HG02973 (cell line): ENCODE results near the gene FGD4.
"Not testable (repeated sequence)": the region's sequence is repeated elsewhere in the genome, so short reads cannot be mapped to it uniquely, and the experiment has no call there.

Experiments used
- ATAC-seq: cut with Tn5 transposase; IDR thresholded peaks from one replicate; pipeline ENCODE4 v1.9.1; 2021; ENCODE audit warnings: moderate library complexity; ENCODE audit not compliant: unreplicated experiment

Gene FGD4

DNA sequence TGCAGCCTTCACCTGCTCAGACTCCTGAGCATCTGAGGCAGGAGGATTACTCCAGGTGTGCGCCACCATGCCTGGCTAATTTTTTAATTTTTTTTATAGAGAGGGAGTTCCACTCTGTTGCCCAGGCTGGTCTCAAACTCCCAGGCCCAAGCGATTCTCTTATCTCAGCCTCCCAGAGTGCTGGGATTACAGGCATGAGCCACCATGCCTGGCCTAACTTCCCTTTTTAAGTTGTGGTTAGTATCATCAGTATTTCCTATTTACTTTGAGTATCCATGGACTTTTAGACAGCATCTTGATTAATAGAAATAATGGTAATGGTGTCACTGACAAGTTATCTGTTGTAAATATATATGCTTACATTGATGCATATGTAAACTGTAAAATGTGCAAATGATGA lies 116.9 kb downstream of the FGD4 start:
- ATAC-seq = no peak

DNA sequence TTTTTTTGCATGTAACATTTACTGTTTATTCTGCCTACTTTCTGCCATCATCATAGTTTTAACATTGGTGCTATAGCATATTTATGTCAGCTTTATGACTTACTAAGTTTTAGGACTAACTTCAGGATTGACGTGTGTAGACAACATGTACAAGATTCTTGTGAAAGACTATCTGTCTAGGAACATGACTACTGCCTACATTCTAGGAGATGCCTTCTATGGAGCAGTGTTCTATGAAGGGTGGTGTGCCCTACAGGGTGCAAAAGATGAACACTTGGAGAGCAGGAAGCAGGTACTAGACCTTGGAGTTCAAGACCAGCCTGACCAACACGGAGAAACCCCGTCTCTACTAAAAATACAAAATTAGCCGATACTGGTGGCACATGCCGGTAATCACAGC lies 118.6 kb downstream of the FGD4 start:
- no peak for ATAC-seq

DNA sequence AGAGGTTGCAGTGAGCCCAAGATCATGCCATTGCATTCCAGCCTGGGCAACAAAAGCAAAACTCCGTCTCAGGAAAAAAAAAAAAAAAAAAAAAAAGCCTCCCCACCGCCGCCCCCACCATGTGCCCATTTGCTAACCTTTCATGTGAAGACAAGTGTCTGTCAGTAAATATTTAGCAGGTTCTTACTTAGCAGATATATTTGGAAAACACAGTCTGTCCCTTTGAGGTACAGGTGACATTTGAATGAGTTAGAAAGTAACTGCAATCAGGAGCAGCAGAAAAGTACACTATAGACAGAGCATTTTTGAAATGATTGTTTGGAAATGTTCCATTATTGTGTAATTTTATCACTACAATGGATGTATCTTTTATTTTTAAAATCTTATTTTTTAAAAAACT lies 119.7 kb downstream of the FGD4 start:
- no peak for ATAC-seq

DNA sequence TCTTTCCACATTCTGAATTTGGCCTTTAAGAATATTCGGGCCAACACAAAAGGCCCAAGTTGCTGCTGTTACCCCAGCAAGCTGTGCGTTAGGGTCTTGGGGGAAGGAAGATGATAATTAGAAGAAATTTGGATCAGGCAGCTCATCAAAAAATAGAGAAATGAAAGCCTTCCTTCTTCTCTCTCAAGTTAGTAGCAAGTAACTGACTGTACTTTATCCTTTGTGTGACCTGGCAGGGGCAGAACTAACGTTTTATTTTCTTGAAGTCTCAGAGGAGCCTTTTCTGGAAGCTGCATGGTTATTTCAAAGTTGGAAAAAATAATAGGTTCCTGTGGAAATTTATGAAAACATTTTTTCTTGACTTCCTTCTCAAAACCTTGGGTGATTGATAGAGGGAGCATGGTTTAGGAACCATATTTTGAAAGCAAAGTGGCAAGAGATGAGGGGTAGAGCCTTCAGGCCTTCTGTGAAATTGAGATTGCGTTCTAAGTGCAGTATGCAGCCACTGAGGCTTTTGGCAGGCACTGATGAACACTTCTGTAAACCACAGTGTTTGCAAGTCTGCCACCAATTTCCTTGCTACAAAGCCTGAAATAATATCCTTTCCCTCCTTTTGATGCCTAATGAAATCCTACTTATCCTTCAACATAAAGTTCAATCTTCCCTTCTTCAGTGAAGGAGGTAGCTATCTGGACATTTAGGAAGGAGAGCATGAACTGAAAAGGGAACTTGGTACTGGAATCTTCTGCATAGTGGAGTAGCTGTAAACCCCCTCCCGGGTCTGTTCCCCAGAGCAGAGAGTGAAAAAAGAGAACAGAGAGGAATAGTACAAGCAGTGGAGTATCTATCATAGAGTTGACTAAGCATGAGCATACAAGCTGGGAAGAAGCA lies 123.2 kb downstream of the FGD4 start:
- ATAC-seq = no peak

DNA sequence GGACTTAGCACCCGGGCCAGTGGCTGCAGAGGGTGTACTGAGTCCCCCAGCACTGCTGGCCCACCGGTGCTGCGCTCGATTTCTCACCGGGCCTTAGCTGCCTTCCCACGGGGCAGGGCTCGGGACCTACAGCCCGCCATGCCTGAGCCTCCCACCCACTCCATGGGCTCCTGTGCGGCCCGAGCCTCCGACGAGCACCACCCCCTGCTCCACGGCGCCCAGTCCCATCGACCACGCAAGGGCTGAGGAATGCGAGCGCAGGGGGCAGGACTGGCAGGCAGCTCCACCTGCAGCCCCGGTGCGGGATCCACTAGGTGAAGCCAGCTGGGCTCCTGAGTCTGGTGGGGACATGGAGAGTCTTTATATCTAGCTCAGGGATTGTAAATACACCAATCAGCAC lies 126.4 kb downstream of the FGD4 start:
- ATAC-seq = not testable (repeated sequence)

DNA sequence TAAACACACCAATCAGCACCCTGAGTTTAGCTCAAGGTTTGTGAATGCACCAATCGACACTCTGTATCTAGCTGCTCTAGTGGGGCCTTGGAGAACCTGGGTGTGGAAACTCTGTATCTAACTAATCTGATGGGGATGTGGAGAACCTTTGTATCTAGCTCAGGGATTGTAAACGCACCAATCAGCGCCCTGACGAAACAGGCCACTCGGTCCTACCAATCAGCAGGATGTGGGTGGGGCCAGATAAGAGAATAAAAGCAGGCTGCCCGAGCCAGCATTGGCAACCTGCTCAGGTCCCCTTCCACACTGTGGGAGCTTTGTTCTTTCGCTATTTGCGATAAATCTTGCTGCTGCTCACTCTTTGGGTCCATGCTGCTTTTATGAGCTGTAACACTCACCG lies 127.0 kb downstream of the FGD4 start:
- not testable (repeated sequence) for ATAC-seq

DNA sequence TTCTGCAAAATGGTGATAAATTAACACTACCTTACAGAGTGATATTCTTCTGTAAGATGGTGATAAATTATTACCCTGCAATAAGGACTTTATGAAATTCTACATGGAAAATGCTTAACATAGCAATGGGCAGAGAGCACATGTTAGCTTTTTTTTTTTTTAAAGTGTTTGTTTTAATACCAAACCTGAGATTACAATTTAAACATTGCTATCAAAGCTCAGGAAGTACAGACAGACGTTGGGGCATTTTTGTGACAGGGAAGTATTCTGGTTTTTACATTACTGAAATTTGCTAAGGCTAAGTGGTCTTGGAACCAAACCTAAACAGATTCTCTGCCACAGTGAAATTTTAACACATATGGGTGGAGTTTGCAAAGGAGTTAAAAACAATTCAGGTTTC lies 133.1 kb downstream of the FGD4 start:
- no peak for ATAC-seq

DNA sequence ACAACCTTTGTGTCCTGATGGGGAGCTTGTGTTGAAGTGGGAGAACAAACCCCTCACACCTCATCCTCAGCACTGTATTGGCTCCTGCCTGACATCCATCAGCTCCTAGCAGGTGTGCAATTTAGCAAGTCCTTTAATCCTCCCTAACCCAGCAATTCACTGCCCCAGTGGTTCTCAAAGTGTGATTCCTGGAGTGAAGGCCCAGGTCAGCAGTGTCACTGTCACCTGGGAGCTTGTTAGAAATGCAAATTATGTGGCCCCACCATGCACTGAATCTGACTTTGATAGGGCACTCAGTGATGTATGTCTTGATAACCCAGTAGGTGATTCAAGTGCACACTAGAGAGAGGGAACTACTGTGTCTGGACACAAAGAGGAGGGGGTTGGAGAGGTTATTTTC lies 133.6 kb downstream of the FGD4 start:
- ATAC-seq = no peak

DNA sequence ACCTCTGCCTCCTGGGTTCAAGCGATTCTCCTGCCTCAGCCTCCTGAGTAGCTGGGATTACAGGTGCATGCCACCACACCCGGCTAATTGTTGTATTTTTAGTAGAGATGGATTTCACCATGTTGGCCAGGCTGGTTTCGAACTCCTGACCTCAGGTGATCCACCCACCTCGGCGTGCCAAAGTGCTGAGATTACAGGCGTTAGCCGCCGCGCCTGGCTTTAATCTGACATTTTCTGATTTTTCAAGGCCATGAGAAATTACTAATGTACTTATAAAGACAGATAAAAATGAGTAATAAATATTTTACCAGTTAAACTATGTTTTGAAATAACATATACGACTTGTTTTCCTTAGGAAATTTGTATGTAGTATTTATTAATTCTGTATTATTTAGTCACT lies 134.1 kb downstream of the FGD4 start:
- ATAC-seq = not testable (repeated sequence)

DNA sequence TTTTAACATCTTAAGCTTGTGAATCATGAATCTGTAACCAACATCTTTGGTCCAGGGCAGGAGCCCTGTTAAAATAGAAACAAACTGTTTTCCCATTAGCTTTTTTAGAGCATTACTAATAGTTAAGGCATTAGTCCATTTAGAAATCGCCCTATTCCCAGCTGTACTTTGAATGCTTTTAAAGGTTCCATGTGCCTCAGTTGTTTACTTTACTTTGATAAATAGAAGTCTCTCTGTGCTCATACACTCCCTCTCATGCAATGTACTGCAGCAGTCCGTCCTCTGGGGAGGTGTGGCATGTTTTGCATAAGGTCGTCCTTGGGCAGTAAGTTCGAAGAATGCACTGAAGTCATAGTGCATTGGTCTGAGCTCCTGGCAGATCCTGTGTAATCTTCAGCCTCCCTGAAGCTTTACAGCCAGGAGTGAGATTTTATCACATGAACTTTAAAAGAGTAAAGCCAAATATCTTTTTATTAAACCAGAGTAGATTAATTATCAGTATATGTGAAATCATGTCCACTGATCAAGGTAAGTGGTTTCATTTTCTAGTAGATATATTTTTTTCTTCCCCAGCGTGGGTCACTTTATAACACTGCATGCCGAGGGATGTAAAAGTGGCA lies 134.7 kb downstream of the FGD4 start:
- peak; percentile 52 for ATAC-seq

DNA sequence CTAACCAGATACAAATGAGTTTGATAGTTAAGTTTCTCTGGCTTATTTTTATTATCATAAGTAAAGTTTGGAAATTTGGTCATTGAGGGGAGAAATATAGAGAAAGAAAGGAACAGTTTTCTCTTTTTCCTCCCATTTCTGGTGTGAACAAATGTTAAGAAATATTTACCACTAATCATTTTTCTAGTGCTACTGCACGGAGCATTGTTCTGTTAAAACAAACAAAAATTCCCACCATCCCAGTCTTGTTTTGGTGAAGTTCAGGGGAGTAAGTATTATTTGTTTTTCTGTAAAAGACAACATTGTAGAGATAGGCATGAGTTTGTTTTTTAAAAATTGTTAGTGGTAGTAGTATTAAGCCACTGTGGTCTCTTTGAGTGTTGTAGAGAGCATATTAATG lies 135.3 kb downstream of the FGD4 start:
- no peak for ATAC-seq

DNA sequence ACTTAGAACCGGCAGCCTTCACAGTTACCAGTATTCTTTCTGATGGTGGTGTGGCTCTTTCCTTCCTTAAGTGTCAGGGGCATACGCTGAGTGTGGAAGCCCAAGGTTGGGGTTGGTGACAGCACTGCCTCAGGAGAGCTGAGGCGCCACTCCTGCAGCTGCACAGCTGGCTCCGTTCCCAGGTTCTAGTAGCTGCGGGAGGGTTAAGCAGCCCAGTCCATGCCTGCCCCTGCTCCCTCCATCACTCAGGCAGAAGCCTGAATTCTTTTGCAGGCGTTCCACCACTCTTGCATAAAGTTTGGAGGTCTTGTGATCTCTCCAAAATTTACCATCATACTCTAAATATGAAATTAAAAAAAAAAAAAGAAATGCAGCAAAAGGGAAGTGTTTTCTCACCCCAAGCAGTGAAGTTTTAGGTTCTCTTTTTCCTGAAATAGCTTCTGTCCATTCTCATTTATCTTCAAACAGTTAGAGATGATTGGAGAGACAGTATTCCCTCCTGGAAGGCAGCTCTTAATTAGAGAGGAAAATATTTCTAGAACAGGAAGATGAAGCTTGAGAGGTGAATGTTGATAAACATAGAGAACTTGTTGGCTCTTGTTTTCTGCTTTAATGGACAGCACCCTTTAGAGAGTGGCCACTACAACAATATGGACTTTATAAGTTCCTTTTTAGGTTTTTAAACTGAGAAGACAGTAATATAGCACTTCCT lies 136.1 kb downstream of the FGD4 start:
- no peak for ATAC-seq

DNA sequence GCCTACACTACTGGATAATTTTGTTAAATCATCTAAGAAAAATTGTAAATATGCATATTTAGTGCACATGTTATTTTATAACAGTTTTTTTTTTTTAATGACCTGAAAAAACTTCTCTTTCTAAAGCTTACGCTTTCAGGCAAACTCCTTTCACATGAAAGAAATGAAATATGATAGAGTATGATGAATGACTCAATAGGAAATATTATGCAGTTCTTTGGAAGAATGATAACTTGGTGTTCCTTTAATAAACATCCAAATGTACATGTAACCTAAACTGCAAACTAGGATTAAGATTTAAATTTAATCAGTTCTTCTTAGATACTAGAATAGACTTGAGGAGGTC lies 136.6 kb downstream of the FGD4 start:
- ATAC-seq = no peak

DNA sequence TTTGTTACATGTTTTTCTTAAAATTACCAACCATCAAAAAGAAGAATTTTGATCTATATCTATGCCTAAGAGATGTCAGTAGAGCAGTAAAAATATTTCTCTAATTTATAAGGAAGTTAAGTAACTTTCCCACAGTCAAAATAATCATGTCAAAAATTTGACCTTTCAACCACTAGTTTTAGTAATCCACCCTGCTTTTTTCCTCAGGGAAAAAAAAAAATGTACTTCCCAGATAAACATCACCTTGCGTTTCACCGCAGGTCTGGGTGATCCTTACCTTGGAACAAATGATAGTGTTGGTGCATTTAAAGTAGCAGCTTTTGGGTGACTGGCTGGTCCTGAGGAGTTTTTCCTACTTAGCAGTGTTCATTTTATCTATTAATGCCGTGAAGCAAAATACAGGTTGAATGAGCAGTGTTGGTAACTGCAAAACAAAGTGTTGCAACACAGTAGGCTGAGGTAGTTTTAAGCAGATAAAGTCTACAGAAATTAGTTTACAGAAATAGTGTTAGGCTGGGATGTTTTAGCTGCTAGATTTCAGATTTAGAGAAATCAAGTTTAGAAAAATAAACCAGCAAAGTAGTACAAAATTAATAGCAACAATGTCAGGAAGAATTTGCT lies 142.5 kb downstream of the FGD4 start:
- ATAC-seq = no peak

DNA sequence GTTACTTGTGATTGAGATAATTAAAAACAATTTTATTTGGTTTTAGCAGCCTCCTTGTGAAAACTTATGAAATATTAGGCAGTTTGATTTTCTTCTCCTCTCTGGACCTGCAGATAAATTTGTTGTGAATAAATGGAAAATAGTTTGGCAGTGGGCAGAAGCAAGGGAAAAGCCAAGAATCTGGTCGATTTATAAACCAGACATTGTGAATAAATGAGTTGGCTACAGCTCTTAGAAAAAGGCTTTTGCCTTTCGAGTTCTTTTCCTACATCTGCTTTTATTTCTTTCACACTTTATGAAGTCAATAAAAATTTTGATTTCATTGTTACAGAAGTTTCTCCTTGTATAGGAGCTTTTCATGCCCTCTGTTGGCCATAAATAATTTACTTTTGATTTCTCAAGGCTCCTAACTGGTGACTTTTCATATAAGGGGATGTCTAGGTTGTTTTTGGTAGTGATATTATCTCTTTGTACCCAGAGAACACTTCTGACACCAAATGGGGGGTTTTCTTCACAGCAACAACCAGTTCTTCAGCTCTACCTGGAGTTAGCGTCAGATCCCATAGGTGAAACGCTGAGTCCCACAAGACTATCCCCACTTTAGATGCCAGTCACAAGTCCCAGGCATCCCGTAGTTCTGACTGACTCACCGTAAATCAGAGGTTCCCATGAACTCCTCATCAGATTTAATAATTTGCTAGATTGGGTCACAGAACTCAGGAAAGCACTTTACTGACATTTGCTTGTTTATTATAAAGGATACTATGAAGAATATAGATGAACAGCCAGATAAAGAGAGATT lies 143.3 kb downstream of the FGD4 start:
- ATAC-seq = no peak

DNA sequence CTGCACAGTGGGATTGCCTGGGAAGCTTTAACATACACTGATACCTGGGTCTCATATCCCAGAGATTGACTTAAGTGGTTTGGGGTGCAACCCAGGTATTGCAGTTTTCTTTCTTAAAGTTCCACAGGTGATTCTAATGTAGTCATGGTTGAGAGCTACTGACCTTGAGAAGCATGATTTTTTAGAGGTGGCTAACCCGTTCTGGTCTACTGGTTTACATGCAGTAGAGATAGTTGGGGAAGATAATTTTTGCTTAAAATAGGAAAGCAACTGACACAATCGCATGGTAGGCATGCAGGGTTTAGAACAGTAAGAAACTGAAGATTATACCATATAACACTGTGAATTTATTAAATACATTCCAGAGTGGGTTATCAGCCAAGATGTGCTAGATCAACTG lies 145.5 kb downstream of the FGD4 start:
- no peak for ATAC-seq

DNA sequence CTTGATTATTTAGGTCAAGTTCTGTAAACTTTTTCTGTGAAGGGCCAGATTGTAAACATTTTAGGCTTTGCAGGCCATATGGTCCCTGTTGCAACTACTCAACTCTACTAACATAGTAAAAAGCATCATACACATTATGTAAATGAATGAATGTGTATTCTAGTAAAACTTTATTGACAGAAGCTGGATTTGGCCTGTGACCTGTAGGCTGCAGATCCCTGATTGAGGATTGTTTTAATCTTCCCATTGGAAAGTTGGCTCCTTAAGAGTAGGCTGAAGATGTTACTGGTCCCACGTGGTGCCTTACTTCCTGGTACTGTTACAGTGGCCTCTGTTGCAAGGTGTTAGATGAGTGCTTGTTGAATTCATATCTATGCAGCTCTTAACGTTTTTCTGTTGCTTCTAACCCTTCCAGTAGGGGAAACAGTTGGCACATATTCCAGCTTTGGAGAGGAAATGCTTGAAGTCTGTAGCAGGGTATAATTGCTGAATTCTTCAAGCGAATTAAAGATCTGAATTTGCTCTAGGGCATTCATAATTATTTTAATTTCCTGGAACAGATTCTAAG lies 146.1 kb downstream of the FGD4 start:
- no peak for ATAC-seq

DNA sequence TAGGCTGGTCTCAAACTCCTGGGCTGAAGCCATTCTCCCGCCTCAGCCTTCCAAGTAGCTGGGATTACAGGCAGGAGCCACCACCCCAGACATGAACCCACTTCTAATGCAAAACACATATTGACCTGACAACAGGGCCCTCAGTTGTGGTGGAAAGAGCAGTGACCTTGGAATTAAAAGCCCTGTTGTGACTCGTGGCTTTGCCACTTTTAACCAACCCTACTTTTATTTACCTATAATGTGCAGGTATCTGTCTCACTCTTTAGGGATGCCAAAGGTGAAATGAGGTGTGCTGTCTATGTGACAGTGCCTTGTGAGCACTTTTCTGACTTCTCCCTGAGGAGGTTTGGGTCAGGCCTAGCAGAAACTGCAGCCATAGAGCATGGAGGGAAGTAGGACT lies 146.9 kb downstream of the FGD4 start:
- no peak for ATAC-seq

DNA sequence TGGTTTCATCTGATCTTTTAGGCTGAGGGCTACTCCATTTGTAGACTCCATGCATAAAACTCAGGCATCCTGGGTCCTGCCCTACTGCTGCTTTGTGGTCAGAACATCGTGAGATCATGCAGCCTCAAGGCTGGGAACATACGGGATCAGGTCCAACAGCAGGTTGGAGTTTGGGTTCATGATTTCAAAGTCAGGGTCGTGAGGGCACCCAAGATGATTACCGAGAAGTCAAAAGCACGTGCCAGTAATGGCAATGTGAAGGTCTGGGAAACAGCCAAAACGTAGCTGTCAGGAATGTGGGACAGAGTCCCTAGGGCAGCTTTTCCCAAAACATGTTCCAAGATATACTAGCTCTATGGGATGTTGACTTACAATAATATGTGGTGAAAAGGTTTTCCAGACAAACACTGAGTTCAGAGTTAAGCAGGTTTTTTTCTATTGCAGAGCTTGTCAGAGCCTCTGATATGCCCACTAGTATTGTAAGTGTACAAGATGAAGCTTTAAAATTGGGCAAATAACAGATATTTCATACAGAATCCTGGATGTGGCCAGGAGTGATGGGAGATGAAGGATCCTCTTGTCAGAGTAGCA lies 149.4 kb downstream of the FGD4 start:
- no peak for ATAC-seq

DNA sequence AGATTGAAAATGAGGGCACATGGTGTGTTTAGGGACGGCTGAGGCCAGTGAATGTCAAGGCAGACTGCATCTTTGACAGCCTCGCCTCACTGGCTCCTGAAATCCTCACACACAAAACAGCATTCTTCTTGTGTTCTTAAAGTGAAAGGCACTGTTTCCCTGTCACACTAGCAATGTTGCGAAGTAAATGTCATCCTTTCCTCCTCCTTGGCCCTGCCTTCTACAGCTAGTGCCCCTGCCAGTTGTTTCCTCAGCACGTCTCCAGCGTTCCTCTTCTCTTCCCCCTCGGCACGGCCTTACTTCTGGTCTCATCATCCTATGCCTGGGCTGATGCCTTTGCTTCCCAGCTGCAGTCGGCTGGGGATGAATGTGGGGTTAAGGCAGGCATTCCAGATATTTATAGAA lies 150.3 kb downstream of the FGD4 start:
- ATAC-seq = no peak
